Muscle of back (tissue), 13 donors: ENCODE data around the gene MUC22. TPM values are rescaled to one million over a fixed set of nuclear protein-coding genes. Genes with fewer than 3 reads are reported as not detected.
"Not testable (repeated sequence)": the region's sequence is repeated elsewhere in the genome, so short reads cannot be mapped to it uniquely, and the experiment has no call there.

Experiments used
- DNase-seq, 3 donors: peaks; one replicate each; pipeline versions ENCODE4 v3.0.0 to v3.0.0-alpha.2; 2013
- long read RNA-seq, 9 donors: transcript quantifications; one replicate each; lab custom pipeline, GENCODE V29; 2026
- polyA plus RNA-seq, 10 donors: library from polyadenylated mRNA; unstranded; fragments of 120-200 nt; gene quantifications; one replicate each; pipeline ENCODE4 v1.2.1, GENCODE V29; 2013; ENCODE audit not compliant: insufficient read length in 10 of 10

MUC22 gene
- polyA plus RNA-seq = 1 to 10 TPM in 1 of 10 donors, under 1 TPM in 1, not detected in 8; 0.04 to 1.2 TPM
- long read RNA-seq, donor 1 = 0 reads
- long read RNA-seq, donor 2 = 0 reads
- long read RNA-seq, donor 3 = 0 reads
- long read RNA-seq, donor 4 = 0 reads
- long read RNA-seq, donor 5 = 0 reads
- long read RNA-seq, donor 6 = 0 reads
- long read RNA-seq, donor 7 = 0 reads
- long read RNA-seq, donor 8 = 0 reads
- long read RNA-seq, donor 9 = 0 reads

DNA sequence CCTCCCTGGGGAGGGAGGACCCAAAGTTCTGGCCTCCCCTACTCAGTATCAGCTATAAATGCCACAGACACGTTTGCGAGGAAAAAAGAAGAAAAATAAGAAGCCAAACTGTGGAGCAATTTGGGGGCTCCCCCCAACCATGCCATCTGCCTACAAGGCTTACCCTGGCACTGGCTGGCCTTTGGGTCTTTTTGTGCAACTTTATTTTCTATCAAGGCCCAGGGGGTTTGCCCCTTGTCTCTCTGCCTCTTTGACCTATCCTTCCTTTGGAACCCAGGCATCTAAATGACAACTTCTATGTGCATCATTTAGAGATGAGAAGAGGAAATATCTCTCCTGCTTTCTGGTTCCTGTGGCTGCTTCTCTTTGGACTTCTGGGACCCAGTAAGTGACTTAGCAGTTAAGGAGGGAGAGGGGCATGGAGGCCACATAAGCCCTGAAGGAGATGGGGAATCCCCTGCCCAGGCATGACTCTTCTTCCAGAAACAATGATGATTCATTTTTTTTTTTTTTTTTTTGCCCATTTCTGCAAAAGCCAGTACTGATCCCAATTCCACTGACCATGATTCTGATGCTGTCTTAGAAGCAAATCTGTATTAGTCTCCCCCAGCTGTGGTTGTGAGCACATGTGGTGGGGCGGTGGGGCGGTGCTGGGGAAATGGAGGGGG, at the start of gene MUC22:
MUC22 (plus strand) TSS at position 82 of the 668 bp plus-strand sequence; CDS start at position 315, 233 bp downstream.
- DNase-seq = peak in 1 of 3 donors; percentile 12

DNA sequence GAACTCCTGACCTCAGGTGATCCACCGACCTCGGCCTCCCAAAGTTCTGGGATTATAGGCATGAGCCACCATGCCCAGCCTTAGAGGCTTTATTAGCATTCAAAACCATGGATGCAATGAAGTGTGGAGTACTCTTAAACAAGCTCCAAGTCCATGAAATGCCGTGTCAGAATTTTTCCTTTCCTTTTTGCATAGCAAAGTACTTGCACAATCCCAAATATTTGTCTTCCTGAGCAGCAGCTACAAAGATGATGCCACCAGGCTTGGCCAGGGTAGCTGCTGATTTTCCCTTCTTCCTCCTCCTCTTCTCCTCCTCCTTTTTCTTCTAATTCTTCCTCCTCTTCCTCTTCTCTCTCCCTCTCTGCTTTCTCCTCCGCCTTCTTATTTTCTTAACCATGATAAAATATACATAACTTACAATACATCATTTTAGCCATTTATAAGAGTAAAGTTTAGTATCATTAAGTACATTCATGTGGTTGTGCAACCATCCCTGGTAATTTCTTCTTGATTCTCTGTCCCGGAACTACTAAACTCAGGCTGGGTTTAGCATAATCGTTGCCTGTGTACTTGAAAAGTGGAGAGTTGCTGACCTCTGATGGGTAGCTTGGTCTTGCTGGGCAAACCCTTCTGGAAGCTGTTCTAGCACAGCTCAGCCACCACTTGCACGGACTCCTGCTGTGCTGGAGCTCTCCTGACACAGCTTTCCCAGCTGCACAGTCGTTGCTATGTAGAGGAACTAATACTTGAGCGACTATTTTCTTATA, 49.2 kb upstream of the MUC22 start:
- no peak for DNase-seq

DNA sequence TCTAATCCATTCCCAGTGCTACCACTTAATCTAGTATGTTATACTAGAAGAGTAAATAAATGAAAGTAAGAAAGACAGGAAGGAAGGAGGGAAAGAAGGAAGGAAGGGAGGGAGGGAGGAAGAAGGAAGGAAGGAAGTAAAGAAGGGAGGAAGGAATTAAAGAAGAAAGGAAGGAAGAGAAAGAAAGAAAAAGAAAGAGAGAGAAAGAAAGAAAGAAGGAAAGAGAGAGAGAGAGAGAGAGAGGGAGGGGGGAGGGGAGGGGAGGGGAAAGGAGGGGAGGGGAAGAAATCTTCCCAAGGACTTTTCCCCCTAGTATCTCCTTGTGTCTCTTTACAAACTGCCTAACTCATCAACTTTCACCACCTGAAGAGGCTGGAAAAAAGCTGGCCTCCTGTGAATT, 47.6 kb upstream of the MUC22 start:
- DNase-seq = no peak

DNA sequence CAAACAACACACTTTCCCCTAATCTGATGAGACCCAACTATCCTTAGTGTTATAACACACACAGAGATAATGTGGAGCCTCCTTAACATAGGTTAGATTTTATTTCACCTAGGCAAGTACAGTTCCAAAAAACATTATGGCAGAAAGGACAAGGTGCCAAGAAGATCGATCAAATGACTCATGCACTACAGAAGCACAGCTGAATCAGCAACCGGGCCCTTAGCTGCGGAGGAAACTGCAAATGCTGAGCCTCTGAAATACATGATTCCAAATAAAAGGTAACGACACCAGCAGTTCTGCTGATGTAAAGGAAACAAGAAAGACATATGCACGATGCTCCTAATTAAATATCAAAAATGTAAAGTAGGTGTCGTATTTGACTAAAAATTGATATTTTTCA, 46.6 kb upstream of the MUC22 start:
- no peak for DNase-seq

DNA sequence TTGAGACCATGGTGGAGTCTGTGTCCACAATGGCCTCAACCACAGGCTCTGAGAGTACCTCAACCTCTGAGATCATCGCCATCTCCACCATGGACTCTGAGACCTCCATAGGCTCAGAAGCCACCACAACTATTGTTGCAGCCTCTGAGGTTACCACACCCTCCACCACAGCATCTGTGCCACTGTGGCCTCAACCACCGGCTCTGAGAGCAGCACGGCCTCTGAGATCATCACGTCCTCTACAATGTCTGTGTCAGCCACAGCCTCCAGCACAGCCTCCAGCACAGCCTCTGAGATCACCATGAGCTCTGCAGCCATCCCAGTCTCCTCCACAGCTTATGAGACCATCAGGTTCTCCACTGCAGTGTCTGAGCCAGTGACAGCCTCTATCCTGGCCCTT, 46.2 kb upstream of the MUC22 start:
- DNase-seq = no peak

DNA sequence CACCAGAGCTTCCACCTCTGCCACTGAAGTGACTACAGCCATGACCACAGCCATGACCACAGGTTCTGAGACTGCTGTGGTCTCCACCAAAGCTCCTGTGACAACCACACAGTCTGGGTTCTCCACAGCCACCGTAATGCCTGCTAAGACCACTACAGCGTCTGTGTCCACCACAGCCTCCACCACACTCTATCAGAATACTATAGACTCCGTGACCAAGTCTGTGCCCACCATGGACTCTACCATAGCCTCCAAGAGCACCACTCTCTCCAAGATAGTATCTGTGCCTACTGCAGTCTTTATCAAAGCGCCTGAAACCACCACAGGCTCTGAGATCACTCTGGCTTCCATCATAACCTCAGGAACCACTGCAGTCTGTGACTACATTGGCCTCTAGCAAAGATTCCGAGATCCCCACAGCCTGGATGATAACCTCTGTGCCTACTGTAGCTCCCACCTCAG, 45.1 kb upstream of the MUC22 start:
- DNase-seq = no peak

DNA sequence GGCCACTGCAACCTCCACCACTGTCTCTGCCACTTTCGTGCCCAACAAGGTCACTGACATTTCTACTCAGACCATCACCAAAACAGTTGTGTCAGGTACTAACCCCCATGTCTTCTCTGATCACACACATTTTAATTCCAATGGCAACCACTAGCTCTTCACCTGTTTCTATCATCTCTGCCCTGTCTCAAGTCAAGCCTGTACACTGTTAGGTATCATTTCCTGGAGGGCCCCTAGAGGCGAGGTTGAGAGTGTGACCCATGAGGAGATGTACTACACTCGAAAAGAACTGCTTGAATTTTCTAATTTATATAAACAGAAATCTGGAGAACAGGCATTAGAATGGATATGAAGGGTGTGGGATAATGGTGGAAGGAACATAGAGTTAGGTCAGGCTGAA, 44.1 kb upstream of the MUC22 start:
- no peak for DNase-seq

DNA sequence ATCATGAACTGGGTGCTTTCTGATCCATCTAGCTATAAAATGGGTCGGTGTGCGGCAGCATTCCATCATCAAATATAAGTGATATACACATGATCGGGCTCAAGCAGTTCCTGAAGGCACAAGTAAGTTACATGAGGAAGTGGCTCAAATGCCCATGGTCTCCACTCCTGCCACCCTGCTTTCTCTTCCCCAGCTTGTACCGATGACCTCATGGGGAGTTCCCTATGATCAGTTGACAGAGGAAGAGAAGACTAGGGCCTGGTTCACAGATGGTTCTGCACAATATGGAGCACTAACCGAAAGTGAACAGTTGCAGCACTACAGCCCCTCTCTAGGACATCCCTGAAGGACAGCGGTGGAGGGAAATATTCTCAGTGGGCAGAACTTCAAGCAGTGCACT, 41.1 kb upstream of the MUC22 start:
- not testable (repeated sequence) for DNase-seq

DNA sequence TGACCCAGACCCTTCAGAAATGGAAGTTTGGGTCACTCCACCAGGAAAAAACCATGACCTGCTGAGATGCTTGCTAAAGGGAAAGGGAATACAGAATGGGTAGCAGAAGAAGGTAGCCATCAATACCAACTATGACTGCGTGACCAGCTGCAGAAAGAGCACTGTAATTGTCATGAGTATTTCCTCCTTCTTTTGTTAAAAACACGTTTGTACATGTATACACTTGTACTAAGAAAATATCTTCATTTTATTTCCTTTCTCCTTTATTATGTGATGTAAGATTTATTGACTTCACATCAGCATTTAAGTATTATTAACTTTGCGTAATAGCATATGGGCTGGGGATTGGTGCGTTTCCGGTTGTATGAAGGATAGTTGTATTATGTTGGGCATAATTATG, 39.3 kb upstream of the MUC22 start:
- no peak for DNase-seq

DNA sequence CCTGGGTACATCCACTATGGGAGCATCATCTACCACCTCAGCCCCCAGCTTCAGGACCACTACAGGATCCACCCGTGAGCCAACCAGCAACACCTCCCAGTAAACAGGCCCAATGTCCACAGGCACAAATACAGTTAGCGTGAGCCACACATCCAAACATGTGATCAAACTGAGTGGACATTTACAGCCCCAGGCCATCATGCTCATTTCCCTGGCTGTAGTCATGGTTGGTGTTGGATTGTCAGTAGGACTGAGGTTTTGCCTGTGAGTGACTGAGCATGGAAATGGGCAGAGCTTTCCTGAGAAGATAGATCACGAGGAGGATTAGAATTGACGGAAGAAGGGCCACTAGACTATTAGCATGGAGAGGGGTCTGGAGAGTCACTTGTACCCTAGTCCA, 37.5 kb upstream of the MUC22 start:
- DNase-seq = no peak

DNA sequence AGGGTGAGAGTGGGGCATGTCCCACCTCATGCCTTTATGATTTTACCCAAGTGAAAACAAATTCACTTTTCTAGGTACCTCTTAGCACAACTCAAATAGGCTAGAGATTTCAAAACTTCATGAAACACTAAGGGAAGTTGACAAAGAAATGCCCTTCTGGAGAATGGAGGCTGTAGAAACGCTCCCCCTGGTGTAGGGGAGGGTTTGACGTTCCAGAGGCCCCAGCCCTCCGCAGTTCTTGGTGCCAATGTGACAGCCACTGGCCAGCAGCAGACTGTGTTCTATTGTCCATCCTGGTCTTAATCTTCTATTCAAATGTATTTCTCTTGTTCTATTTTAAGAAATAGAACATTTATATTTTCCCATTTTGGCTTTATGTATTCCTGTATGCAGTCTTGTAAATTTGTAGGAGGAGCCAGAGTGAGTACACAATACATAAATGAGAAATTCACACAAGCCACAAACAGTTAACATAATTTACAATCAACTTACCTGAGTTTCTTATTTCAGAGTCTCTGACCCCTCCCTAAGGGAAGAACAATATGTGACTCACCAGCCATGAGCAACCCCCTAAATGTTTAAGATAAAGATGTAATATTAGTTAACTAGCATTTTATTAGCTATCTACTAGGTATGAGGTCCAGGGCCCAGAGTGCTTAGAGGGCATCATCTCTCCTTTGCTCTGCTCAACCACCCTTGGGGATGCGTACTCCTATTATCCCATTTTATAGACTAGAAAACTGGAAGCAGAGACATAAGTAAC, 35.6 kb upstream of the MUC22 start:
- no peak for DNase-seq

DNA sequence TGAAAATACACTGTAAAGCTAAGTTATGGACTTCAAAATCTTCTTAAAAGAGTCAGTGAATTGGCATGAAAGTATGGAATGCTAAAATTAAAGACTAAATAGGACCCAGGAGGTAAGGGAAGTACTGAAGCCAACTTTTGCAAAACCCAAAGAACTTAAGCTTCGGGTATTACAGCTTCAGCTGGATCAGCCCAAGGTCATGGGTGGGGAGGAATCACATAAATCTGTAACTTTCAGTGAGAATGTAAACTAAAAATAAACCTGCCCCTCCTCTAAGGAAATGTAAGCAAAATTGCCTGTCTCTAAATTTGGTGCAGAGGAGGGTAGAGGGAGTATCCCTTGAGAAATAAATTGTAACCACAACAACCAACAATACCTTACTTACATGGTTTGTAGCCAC, 31.1 kb upstream of the MUC22 start:
- peak in 1 of 3 donors; percentile 57 for DNase-seq

DNA sequence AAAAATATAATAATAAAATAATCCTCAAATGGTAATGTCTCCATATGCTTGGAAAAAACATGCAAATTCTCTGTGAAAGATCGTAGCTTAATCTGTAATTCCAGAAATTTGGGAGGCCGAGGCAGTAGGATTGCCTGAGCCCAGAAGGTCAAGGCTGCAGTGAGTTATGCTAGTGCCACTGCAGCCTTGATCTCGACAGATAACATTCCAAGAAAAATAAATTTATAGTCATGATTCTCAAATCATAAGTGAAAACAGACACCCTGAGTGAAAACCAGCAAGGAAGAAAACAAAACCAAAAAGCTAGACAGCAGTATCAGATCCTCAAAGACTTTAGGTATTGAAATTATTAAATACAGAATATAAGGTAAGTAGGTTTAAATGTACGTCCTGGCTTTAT, 30.6 kb upstream of the MUC22 start:
- no peak for DNase-seq

DNA sequence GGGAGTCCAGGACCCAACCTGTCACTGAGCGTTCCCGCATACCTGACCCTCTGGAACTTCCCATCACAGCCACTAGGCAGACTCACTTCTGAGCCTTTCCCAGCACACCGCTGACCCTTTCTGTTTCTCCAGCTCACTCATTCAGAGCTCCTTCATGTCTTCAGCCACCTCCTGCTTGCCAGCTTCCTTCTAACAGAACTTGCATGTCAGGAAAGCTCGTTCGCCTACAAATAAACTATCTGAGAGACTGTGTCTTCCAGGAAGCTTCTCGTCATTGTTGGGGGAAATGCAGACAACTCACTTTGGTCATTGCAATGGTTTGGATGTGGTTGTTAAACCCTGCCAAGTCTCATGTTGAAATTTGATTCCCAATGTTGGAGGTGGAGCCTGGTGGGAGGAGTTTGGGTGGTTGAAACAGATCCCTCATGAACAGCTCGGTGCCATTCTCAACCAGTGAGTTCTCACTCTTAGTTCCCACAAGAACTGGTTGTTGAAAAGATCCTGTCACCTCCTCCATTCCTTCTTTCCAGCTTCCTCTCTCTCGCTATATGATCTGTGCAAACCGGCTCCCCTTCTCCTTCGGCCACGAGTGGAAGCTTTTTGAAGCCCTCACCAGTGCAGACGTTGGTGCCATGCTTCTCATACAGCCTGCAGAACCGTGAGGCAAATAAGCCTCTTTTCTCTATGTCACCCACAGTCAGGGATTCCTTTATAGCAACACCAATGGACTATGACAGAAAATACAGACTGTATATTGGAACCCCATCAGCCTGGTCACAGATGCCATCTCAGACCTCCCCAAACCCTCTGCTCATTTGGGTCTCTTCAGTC, 28.1 kb upstream of the MUC22 start:
- DNase-seq = peak; percentile 22 to 49 (median 47)

DNA sequence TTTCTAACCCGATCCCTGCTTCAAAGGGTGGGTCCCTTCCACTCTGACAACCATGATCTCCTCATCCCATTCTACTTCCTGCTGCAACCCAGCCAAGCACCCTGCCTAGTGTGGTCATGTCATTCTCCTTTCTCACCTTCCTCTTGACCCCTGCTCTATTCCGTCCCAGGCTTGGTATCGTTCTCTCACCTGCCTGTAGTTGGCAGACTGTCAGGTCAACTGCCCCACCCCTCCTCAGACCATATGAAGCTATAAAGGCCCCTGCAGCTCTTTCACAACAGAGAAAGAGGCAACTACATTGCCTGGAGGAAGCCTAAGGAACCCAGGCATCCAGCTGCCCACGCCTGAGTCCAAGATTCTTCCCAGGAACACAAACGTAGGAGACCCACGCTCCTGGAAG, 26.8 kb upstream of the MUC22 start, which contains the start of gene MUC21:
MUC21 (plus strand) TSS at position 280 of the 400 bp plus-strand sequence. CDS start 241 bp downstream, outside the sequence.
- no peak for DNase-seq

DNA sequence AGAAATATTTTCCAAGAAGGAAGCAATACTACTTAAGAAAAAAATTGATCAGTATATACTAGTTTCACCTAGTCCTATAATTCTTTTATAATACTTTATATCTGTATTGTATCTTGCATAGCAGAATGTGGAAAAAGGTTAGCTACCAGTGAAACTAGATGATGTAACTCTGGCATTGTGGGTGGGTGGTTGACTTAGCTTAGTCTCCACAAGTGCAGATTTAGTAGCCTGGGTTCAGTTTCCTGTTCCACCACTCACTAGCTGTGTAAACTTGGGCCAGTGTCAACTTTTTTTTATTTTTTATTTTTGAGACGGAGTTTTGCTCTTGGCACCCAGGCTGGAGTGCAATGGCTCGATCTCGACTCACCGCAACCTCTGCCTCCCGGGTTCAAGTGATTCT, 24.8 kb upstream of the MUC22 start:
- no peak for DNase-seq

DNA sequence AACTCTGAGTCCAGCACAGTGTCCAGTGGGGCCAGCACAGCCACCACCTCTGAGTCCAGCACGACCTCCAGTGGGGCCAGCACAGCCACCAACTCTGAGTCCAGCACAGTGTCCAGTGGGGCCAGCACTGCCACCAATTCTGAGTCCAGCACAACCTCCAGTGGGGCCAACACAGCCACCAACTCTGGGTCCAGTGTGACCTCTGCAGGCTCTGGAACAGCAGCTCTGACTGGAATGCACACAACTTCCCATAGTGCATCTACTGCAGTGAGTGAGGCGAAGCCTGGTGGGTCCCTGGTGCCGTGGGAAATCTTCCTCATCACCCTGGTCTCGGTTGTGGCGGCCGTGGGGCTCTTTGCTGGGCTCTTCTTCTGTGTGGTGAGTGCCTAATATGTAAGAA, 23.0 kb upstream of the MUC22 start:
- no peak for DNase-seq

DNA sequence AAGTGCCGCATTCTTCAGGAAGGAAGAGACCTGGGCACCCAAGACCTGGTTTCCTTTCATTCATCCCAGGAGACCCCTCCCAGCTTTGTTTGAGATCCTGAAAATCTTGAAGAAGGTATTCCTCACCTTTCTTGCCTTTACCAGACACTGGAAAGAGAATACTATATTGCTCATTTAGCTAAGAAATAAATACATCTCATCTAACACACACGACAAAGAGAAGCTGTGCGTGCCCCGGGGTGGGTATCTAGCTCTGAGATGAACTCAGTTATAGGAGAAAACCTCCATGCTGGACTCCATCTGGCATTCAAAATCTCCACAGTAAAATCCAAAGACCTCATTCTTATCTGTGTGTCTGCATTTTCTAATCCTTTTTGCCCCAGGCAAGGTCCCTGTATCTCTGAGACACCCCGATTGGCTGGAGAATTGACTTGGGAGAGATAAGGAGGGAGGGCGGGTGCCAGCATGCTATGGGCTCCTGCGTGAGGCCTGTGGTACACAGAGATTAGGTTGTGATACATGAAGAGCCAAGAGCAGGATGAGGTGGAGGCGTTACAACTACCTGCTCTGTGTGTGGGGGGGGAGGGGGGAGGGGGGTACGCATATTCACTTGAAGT, 22.0 kb upstream of the MUC22 start:
- DNase-seq = no peak

DNA sequence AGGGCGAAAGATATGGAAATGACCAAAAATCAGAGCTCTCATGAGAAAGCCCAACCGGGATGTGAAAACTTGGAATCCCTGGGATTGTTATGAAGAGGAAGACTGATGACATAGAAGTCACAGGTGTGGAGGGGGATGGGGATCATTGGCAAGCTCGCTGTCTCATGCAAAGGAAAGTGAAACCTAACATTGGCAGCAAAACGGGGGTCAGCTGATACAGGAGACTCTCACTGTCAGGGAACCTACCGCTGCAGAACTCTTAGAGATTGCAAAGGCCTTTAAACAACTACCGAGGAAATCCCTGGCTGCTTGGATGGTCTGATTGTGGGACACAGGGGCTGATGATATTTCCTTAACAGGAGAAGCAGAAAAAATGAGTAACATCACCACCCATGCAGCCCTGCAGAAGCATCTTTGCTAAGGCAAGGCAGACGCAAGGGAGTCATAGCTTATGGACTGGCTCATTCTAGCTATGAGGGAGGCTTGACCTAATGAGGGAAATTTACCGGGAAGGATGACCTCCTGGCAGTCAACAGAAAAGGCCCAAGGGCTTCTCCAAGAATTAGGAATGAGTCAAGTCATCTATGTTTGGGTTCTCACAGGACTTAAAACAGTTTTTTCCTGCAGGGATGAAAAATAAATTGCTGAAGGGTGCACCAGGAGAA, 19.7 kb upstream of the MUC22 start:
- DNase-seq = peak in 2 of 3 donors; percentile 10 to 36

DNA sequence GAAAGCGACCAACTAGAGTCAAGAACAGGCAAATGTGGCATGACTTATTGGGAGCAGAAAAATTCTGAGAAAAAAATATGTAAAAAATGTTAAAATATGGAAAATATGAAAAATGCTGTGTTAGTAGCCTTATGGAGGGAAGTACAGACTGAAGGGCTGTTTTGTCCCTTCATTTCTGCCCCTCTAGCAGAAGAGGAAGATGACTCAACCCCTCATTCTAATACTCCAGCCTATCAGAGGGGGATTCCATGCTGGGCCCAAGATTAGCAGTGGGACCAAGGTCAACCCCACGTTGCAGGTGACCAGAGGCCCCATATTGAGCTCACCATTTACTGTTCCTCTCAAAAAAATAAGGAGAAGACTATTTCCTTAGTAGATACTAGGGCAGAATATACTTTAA, 18.4 kb upstream of the MUC22 start:
- no peak for DNase-seq
